Mesenteric fat pad (tissue), 1 donor: ENCODE measurements around the gene ZNF774. TPM values are rescaled to one million over a fixed set of nuclear protein-coding genes. Genes with fewer than 3 reads are reported as not detected.
"Not testable (repeated sequence)": the region's sequence is repeated elsewhere in the genome, so short reads cannot be mapped to it uniquely, and the experiment has no call there.

Experiments used
- DNase-seq: peaks from one replicate; pipeline ENCODE4 v3.0.0-alpha.2; 2020; ENCODE audit warnings: low spot score
- total RNA-seq: library from RNA; stranded (reverse); fragmentation: NEBNext Ultra II Directional; extraction: Animal tissue kit (Norgen Biotek cat#: 25700); gene quantifications from one replicate; pipeline ENCODE4 v1.2.1, GENCODE V29; 2021
- donor health status: DM: yes; HTN: yes; CAD: no.

ZNF774 gene
- total RNA-seq, 1 donor from 2014 or later = 0.84 TPM

GRCh38 chr15:90345857-90346256 is 6.2 kb upstream of the ZNF774 start:
- no peak for DNase-seq

- not testable (repeated sequence) for DNase-seq
Observed at GRCh38 chr15:90347431-90348065, 4.5 kb upstream of the ZNF774 start.

- DNase-seq = no peak
Observed at GRCh38 chr15:90348456-90348855, 3.6 kb upstream of the ZNF774 start.

GRCh38 chr15:90349072-90349471 is 3.0 kb upstream of the ZNF774 start:
- no peak for DNase-seq

GRCh38 chr15:90349821-90350220 is 2.3 kb upstream of the ZNF774 start:
- no peak for DNase-seq

GRCh38 chr15:90351479-90352106 is 491 bp upstream of the ZNF774 start:
- no peak for DNase-seq

- no peak for DNase-seq
Observed at GRCh38 chr15:90354986-90355385, 2.9 kb downstream of the ZNF774 start.

GRCh38 chr15:90358124-90359033 is 6.3 kb downstream of the ZNF774 start:
- DNase-seq = no peak

GRCh38 chr15:90360746-90361145 is 8.7 kb downstream of the ZNF774 start:
- no peak for DNase-seq

- no peak for DNase-seq
Observed at GRCh38 chr15:90362936-90363212, 10.8 kb downstream of the ZNF774 start.

GRCh38 chr15:90364251-90364650 is 12.2 kb downstream of the ZNF774 start:
- no peak for DNase-seq

GRCh38 chr15:90365414-90366055 is 13.5 kb downstream of the ZNF774 start:
- no peak for DNase-seq

- no peak for DNase-seq
Observed at GRCh38 chr15:90367576-90367975, 15.5 kb downstream of the ZNF774 start.

- no peak for DNase-seq
Observed at GRCh38 chr15:90375071-90375470, 23.0 kb downstream of the ZNF774 start.

- DNase-seq = no peak
Observed at GRCh38 chr15:90376789-90377188, 24.7 kb downstream of the ZNF774 start.

GRCh38 chr15:90379263-90379662 is 27.2 kb downstream of the ZNF774 start:
- DNase-seq = no peak

GRCh38 chr15:90381515-90381914 is 29.4 kb downstream of the ZNF774 start:
- no peak for DNase-seq

- no peak for DNase-seq
Observed at GRCh38 chr15:90382320-90382719, 30.2 kb downstream of the ZNF774 start.

GRCh38 chr15:90386221-90386620 is 34.1 kb downstream of the ZNF774 start:
- DNase-seq = no peak

- DNase-seq = peak; percentile 98
Observed at GRCh38 chr15:90387534-90388461, 35.7 kb downstream of the ZNF774 start, which contains the start of gene IQGAP1. Gene IQGAP1 (plus strand): TSS chr15:90388242. CDS start chr15:90388342, 100 bp downstream.
